Measurements from ENCODE around the gene PADI6.

The PADI6 gene

GRCh38 chr1:17352419-17352909, 19.5 kb upstream of the PADI6 start:
- DNase-seq: no peak
- in situ Hi-C loops (cut with MboI; ENCODE audit: low pct_unique_long_range_greater_than_20kb, low sequenced_read_pairs): no loop called here

DNA sequence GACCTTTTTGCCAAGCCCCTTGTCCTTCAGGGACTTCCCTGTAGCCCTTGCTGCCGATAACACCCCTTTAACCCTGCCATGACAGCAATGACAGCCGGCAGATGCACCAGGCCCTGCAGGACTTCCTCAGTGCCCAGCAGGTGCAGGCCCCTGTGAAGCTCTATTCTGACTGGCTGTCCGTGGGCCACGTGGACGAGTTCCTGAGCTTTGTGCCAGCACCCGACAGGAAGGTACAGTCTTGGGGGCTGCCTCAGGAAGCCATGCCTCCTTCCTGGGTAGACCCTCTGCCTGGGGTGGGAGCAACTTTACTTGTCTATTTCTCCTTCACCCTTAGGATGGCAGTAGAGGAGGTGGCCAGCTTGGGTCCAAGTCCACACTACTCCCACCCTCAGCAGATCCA, 16.1 kb upstream of the PADI6 start:
- DNase-seq: no peak
- in situ Hi-C loops (cut with MboI; ENCODE audit: low pct_unique_long_range_greater_than_20kb, low sequenced_read_pairs): no loop called here

GRCh38 chr1:17356387-17357026, 15.5 kb upstream of the PADI6 start:
- in situ Hi-C loops (cut with MboI; ENCODE audit: low pct_unique_long_range_greater_than_20kb, low sequenced_read_pairs): no loop called here
- no peak for DNase-seq

DNA sequence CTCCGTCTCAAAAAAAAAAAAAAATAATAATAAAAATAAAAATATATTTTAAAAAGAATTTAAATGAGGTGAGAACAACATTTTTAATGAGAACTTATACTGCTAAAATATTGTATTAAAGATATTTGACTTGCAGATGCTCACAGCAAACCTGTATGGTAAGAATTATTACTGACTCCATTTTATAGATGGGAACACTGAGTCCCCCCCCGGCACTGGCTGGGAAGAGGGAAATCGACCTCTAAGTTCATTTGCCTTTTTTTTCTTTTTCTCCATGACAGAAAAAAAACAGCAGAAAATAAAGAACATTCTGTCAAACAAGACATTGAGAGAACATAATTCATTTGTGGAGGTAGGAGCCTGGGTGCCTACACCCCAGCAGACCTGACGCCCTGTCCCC, 13.4 kb upstream of the PADI6 start:
- in situ Hi-C loops (cut with MboI; ENCODE audit: low pct_unique_long_range_greater_than_20kb, low sequenced_read_pairs): no loop called here
- DNase-seq: no peak

- in situ Hi-C loops (cut with MboI; ENCODE audit: low pct_unique_long_range_greater_than_20kb, low sequenced_read_pairs): no loop called here
- DNase-seq: no peak
Observed at GRCh38 chr1:17359031-17359430, 13.0 kb upstream of the PADI6 start.

- DNase-seq: no peak
- in situ Hi-C loops (cut with MboI; ENCODE audit: low pct_unique_long_range_greater_than_20kb, low sequenced_read_pairs): no loop called here
Observed at GRCh38 chr1:17359808-17360207, 12.2 kb upstream of the PADI6 start.

- no peak for DNase-seq
- in situ Hi-C loops (cut with MboI; ENCODE audit: low pct_unique_long_range_greater_than_20kb, low sequenced_read_pairs): no loop called here
Observed at GRCh38 chr1:17360272-17360956, 11.6 kb upstream of the PADI6 start.

DNA sequence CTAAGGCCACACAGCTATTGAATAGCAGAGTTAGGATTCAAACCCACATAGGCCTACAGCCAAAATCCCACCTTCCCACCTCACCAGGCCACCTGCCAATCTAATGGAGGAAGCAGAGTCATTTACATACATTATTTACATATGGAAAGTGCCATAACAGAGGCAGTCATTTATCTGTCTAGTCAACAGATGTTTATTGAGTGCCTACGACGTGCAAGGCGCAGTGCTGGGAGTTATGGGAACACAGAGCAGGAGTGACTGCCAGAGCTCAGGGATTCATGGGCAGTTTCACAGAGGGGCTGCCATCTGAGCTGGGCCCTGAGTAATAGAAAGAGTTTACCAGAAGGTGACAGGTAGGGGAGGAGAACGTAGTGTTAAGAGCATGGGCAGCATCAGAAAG, 10.3 kb upstream of the PADI6 start:
- in situ Hi-C loops (cut with MboI; ENCODE audit: low pct_unique_long_range_greater_than_20kb, low sequenced_read_pairs): no loop called here

DNA sequence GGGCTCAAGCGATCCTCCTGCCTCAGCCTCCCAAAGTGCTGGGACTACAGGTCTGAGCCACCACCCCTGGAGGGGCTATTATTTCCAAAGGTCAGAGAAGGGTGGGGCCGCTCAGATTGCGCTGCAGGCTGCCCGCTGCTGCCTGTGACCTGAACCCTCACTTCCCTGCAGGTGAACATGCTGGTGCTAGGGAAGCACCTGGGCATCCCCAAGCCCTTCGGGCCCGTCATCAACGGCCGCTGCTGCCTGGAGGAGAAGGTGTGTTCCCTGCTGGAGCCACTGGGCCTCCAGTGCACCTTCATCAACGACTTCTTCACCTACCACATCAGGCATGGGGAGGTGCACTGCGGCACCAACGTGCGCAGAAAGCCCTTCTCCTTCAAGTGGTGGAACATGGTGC, 8.6 kb upstream of the PADI6 start:
- in situ Hi-C loops (cut with MboI; ENCODE audit: low pct_unique_long_range_greater_than_20kb, low sequenced_read_pairs): no loop called here
- DNase-seq: no peak

More for the DNA sequence above, 10.3 kb upstream of the PADI6 start:
- no peak for DNase-seq

DNA sequence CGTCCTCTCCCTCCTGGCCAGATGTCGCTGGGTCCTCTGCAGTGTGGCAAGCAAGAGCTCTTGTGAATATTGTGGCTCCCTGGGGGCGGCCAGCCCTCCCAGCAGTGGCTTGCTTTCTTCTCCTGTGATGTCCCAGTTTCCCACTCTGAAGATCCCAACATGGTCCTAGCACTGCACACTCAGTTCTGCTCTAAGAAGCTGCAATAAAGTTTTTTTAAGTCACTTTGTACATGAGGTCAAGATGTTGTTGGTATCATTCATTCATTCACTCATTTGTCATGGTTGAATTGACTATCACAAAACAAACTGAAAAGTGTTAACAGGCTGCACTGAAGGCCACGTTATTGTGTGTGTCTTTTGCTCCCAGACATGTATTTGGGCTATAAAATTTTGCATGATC, 8.2 kb upstream of the PADI6 start:
- no peak for DNase-seq
- in situ Hi-C loops (cut with MboI; ENCODE audit: low pct_unique_long_range_greater_than_20kb, low sequenced_read_pairs): no loop called here

DNA sequence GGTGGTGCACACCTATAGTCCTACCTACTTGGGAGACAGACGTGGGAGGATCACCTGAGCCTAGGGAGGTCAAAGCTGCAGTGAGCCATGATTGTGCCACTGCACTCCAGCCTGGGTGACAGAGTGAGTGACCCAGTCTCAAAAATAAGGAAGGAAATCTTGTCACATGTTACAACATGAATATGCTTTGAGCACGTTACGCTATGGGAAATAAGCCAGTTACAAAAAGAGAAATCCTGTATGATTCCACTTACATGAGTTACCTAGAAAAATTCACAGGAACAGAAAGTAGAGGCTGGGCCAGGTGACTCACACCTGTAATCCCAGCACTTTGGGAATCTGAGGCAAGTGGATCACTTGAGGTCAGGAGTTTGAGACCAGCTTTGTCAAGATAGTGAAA, 6.7 kb upstream of the PADI6 start:
- DNase-seq: peak; percentile 44
- in situ Hi-C loops (cut with MboI; ENCODE audit: low pct_unique_long_range_greater_than_20kb, low sequenced_read_pairs): no loop called here

- no peak for DNase-seq
- in situ Hi-C loops (cut with MboI; ENCODE audit: low pct_unique_long_range_greater_than_20kb, low sequenced_read_pairs): no loop called here
Observed at GRCh38 chr1:17369466-17369865, 2.5 kb upstream of the PADI6 start.

DNA sequence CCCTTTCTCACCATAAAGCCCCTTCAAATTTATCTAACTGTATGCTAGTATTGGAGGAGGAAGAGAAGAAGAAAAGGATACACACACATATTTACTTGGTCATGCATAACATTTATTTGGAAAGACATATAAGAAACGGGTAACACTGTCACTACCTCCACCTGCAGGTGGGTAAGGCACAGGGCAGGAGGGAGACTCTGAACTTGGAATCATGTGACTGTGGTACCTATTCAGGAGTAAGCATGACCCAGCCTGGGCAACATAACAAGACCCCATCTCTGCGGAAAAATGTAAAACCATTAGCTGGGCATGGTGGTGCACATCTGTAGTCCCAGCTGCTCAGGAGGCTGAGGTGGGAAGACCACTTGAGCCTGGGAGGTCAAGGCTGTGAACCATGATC, 1.4 kb upstream of the PADI6 start:
- peak; percentile 18 for DNase-seq

GRCh38 chr1:17372955-17373354, 959 bp downstream of the PADI6 start:
- DNase-seq: no peak
- in situ Hi-C loops (cut with MboI; ENCODE audit: low pct_unique_long_range_greater_than_20kb, low sequenced_read_pairs): no loop called here

More for the DNA sequence above, 1.4 kb upstream of the PADI6 start:
- in situ Hi-C loops (cut with MboI; ENCODE audit: low pct_unique_long_range_greater_than_20kb, low sequenced_read_pairs): no loop called here

- DNase-seq: no peak
- in situ Hi-C loops (cut with MboI; ENCODE audit: low pct_unique_long_range_greater_than_20kb, low sequenced_read_pairs): no loop called here
Observed at GRCh38 chr1:17375651-17376050, 3.7 kb downstream of the PADI6 start.

- in situ Hi-C loops (cut with MboI; ENCODE audit: low pct_unique_long_range_greater_than_20kb, low sequenced_read_pairs): no loop called here
- DNase-seq: no peak
Observed at GRCh38 chr1:17377325-17377953, 5.4 kb downstream of the PADI6 start.

DNA sequence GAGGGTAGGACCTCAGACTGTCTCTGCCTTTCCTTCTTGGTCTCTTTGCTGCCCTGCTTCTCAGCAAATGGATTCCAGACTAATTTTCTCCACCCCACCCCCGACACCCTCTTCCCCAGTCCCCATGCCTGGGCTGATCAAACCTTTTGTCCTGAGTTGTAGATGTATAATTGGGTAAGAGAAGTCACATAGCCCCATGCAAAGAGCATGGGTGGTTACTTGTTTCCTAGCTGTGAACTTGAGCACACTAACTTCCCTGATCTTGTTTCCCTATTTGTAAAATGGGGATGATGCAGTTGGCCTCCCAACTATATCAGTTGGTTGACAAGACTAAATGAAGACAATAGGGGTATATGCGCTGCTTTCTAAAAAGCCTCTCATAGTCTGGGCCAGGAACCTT, 9.2 kb downstream of the PADI6 start:
- no peak for DNase-seq
- in situ Hi-C loops (cut with MboI; ENCODE audit: low pct_unique_long_range_greater_than_20kb, low sequenced_read_pairs): no loop called here

DNA sequence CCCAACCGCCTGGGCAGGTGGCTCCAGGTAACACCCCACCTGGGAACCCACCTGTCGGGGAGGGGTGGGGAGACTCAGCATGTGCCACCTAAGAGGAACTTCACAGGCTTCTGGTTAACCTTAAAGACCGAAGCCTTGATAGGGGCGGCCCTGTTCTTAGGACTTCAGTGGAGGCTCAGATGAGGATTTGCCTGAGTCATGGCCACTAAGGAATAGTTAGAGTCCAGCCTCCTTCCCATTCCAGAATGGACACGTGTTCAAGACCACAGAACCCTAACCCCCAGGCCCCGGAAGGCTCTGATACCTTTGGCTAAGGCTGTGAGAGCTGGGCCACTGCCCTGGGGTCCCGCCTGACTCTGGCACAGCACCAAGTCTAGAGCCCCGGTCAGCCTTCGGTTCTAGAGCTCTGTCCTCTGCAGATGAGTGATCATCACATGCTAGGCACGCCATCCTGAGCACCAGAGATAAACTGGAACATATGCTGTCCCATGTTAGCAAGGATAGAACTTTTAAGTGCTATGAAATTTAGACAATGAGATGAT, 20.3 kb downstream of the PADI6 start:
- no peak for DNase-seq
- in situ Hi-C loops (cut with MboI; ENCODE audit: low pct_unique_long_range_greater_than_20kb, low sequenced_read_pairs): no loop called here

GRCh38 chr1:17393230-17393629, 21.2 kb downstream of the PADI6 start:
- in situ Hi-C loops (cut with MboI; ENCODE audit: low pct_unique_long_range_greater_than_20kb, low sequenced_read_pairs): no loop called here
- no peak for DNase-seq

All from KBM-7 (cell line).